NCI-H1930 (cell line): ENCODE results near the gene TMEM175.

Experiments used
- DNase-seq, 2 experiments: peaks; one replicate each; lab custom pipeline; 2025; lab: John Stamatoyannopoulos, UW

TMEM175 gene

DNA sequence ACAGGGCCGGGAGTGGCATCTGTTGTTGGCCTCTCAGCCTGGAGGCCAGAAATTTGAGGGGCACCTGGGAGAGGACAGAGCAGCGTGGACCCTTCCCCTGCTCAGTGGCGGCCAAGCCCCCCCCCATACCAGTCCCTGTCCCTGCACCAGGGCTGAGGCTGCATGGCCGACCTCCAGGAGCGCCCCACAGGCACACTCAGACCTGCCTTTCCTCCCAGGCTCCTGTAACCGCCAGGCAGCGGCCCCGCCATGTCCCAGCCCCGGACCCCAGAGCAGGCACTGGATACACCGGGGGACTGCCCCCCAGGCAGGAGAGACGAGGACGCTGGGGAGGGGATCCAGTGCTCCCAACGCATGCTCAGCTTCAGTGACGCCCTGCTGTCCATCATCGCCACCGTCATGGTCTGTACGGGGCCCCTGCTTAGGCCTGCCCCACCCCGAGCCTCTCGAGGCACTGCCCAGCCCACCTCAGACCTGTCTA is 15.3 kb downstream of the TMEM175 start:
- DNase-seq, result no peak

DNA sequence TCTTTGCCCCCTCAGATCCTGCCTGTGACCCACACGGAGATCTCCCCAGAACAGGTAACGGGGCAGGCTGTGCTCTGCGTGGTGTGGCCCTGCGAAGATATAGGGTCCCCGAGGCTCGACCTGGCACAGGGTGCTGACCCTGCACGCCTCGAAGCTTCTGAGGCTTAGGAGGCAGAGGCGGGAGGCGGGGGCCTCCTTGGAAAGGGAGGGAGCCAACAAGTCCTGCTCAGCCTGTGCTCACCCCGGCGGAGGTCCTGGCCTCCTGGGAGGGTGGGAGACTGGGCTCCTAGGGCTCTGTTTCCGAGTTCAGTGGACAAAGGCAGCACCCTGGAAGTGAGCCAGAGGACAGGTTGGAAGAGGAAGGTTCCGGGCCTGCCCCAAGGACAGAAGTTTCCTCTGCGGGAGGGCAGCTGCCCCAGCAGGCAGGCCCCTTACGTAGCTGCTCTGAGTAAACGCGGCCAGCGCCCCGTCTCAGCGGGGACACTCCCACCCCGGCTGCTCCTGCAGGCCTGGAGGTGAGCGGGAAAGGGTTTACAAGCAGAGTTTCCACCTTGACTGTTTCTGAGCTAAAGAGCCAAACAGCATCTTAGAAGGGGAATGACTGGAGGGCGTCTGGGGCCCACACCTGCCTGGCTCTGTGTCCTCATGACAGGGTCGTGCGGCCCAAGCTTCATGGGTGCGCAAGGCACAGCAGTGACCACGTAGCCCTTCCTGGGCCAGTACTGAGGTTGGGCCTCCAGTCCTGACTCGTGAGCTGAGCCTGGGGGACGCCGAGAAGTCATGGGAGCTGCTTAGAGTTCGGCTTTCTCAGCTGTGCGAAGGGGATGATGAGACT is 16.1 kb downstream of the TMEM175 start:
- DNase-seq, result no peak

DNA sequence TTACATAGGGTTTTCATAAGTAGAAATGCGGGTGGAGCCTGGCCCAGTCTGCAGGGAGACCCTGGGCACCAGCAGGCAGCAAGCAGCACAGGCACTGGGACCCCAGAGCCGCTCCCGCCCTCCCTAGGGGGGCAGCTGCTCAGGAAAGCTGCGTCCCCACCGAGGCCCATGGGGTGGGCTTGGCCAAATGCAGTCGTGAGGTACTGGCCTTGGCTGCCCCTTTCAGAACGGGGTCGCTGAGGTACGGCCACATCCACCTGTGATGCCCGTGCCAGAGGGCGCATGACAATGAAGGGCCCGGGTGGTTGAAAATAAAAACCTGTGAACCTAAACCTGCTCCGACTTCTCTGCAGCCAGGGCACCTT is 16.7 kb downstream of the TMEM175 start:
- DNase-seq, result no peak

DNA sequence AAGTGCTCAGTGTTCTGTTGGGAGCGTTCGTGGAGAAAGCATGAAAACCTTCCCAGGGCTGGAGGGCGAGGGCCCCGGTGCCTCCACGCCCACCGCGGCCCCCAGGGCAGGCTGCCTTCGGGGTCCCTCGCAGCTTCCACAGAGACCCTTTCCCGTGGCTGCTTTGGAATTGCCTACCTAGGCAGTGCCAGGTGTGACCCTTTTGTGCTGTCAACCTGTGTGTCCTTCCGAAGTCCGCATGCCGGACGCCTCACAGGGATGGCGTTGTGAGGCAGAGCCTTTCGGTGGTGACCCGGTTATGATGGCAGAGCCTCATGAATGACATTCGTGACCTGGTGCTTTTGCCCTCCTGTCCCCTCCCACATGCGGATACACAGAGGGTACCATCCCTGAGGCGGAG is 17.4 kb downstream of the TMEM175 start:
- no peak for DNase-seq

DNA sequence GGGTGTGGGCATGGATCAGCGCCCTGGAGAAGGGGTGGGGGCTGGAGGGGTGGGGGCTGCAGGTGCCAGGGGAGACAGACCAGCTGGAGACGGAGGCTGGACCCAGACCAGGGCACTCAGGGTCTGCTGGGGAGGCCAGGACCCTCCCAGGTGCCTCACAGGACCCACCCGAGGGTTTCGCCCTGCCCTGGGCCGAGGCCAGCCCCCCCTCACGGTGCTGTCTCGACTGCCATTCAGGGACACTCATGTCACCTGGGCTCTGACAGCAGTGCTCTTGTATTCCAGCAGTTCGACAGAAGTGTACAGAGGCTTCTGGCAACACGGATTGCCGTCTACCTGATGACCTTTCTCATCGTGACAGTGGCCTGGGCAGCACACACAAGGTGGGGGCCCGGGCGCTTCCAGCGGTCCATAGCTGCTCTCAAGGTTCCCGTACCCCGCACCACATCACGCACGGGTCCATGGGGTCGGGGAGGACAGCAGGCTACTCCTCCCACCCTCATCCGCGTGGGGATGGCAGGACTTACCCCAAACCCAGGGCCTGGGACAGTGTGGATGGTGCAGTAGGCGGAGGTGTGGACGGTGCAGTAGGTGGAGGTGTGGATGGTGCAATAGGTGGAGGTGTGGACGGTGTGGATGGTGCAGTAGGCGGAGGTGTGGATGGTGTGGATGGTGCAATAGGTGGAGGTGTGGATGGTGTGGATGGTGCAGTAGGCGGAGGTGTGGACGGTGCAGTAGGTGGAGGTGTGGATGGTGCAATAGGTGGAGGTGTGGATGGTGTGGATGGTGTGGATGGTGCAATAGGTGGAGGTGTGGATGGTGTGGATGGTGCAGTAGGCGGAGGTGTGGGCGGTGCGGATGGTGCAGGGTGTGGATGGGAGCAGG is 18.1 kb downstream of the TMEM175 start:
- DNase-seq, result no peak

DNA sequence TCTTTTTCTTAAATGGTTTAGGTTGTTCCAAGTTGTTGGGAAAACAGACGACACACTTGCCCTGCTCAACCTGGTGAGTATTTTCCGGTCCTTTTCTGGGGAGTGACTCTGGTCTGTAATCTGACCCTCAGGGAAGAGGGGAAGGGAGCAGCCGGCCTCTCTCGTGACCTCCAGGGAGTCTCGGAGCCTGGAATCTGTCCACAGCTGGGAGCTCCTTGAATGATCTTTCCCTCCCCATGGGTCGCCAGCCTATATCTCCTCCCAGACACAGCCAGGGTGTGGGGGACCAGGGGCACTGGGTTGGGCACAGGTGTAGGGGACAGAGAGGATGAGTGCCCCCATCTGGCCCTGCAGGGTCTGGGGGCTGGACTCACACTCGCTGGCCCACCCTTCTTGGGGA is 18.9 kb downstream of the TMEM175 start:
- no peak for DNase-seq

DNA sequence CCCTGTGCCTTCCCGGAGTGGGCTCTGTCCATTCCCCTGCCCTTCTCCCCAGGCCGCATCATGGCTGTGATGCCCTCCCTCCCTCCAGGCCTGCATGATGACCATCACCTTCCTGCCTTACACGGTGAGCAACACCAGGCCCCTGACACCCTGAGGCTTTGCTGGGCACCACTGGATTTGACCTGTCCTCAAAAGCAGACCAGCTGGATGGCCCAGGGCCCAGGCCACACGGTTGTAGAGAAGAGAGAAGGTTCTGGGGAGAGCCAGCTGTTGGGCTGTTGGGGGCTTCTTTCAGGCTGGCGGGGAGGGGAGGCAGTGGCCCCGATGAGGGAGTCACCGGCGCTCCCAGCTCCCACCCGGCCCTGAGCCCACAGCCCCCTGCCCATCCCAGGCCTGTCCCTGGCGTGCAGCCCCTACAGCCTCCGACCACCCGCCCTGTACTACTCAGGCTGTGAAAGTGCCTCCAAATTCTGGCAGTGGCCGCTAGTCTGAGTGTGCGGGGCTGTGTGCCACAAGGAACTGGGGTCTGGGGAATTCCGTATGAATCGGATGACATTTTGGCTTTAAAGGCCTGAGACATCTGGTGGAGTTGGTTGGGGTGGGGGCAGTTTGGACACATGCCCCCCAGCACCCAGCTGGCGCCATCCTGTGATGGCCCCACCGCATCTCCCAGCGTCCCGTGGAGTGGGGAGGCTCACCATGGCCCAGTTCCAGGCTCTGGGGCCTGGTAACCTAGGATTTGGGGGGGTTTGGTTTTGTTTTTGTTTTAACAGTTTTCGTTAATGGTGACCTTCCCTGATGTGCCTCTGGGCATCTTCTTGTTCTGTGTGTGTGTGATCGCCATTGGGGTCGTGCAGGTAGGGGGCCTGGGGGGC is 19.6 kb downstream of the TMEM175 start:
- DNase-seq, result no peak

DNA sequence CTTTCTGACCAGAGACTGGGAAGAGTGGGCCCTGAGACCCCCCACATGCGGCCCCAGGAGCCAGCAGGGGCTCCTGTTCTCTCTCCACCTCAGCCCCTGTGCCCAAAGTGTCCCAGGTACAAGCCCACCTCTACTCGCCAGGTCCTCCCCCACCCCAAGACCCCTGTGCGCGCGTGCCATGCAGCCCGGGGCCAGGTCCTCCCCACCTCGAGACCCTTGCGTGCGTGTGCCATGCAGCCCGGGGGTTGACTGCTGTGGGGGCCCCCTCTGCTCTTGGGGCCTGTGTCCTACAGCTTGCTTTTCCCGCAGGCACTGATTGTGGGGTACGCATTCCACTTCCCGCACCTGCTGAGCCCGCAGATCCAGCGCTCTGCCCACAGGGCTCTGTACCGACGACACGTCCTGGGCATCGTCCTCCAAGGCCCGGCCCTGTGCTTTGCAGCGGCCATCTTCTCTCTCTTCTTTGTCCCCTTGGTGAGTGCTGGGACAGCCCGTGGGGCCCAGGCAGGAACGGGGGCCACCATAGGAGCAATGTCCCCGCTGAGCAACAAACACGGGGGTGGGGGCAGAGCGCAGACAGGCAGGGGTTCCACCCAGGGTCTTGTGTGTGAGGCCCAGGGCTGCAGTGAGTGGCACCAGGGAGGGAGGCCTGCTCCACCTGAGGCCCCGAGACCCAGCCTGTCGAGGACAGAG is 20.8 kb downstream of the TMEM175 start:
- no peak for DNase-seq

DNA sequence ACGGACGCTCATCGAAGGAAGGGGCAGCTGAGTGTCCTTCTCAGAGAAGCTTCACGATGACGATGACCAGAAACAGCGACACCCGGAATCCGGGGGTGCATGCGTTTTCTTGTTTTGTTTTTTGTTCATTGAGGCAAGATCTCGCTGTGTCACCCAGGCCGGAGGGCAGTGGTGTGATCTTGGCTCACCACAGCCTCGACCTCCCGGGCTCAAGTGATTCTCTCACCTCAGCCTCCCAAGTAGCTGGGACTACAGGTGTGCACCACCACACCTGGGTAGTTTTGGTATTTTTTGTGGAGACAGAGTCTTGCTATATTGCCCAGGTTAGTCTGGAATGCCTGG is 21.3 kb downstream of the TMEM175 start:
- no peak for DNase-seq

DNA sequence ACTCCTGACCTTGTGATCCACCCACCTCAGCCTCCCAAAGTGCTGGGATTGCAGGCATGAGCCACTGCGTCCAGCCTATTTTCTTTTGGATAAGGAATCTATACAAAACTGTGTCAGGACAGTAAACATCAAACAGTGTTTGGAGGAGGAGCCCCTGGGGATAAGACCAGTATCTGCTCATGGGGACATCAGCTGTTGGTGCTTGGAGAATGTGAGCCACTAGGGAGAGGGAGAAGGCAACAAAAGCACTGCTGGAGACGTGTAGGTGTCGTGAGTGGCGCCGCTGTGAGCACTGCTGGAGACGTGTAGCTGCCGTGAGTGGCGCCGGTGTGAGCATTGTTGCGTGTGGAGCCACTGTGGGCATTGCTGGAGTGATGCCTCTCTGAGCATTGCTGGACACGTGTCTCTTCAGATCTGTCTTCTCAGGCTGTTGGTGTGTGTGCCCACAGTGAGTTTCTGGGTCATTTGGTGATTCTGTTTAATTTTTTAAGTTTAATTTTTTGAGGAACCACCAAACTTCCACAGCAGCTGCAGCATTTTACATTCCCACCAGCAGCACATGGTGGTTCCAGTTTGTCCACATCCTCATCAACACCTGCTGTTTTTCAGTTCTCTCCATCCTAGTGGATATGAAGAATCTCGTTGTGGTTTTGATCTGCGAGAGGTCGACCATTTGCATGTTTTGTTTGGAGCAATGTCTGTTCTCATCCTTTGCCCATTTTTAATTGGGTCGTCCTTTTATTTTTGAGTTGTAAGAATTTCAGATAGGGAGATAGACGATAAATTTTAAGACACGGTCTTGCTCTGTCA is 22.2 kb downstream of the TMEM175 start:
- DNase-seq, result no peak

DNA sequence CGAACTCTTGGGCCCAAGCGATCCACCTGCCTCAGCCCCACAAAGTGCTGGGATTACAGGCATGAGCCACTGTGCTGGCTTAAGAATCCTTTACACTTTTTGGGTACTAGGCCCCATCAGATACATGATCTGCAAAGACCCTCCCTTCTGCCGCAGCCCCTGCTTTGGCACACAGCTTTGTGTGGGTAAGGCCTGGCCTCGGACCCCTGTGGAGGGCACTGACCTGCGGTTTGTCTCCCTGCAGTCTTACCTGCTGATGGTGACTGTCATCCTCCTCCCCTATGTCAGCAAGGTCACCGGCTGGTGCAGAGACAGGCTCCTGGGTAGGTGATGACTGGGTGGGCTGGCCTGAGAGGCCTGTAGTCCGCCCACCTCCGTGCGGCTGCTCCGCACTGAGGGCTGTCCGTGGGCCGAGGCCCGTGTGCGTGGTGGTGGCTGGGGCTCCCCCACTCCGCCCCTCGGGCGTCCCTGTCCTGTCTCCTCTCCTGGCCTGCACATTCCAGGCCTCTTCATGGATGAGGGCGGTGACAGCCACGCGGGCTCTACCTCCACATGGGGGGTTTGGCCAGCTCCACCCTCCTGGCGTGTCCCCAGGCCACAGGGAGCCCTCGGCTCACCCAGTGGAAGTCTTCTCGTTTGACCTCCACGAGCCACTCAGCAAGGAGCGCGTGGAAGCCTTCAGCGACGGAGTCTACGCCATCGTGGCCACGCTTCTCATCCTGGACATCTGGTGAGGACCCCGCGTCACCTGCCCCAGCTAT is 23.1 kb downstream of the TMEM175 start:
- no peak for DNase-seq

DNA sequence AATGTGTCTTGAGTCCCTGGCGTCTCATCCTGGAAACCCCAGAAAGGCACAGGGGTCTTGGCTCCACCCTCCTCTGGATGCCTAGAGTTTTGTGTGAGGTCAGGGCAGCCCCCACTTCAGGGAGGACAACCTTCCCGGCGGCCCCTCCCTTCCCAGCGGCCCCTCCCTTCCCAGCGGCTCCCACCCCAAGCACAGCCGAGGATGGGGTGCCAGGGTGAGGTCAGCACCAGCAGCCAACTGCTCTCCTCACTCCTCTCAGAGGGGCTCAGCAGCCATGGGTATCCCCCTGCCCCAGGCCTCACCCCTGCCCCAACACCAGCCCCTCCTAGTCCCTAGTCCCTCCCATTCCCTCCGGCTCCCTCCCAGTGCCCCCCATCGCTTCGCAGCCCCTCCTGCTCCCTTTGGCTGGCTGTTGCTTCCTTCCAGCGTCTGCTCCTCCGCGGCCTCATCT is 23.7 kb downstream of the TMEM175 start:
- no peak for DNase-seq

DNA sequence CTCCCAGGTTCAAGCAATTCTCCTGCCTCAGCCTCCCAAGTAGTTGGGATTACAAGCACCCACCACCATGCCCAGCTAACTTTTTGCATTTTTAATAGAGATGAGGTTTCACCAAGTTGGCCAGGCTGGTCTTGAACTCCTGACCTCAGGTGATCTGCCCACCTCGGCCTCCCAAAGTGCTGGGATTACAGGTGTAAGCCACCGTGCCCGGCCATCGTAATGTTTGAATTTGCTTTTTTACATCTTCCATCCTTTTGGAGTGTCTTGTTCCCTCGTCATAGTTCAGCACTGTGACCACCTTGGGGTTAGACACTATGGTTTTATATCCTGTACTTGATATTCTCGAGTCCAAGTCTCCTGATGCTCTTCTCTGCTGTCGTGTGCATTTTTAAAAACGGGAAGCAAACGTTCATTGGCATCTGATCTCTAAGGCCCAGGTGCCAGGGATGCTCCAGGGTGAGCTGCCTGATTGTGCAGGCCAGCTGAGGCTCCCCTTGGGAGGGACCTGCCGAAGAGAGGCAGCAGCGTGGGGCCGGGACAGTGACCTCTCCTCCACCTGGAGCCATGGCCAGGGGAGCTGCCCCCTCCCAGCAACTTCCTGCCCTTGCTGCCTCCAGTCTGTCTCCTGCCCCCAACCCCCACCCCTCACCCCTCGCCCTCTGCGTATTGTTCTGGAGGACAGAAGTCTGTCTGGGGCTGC is 24.4 kb downstream of the TMEM175 start:
- no peak for DNase-seq

DNA sequence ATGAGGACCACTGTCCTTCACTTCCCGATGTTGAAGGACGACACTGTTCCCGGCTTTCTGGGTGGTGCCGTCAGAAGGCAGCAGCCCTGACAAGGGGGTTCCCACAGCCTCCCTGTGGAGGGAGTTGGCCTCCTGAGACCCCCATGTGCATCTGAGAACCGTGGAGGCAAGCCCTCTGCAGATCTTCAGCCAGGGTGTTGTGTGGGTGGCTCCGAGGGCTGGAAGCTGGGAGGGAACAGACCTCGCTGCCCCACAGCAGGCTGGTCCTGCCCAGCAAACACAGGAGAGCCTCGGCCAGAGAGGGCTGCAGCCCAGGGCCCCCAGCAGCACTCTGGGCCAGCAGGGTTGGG is 24.9 kb downstream of the TMEM175 start:
- no peak for DNase-seq

DNA sequence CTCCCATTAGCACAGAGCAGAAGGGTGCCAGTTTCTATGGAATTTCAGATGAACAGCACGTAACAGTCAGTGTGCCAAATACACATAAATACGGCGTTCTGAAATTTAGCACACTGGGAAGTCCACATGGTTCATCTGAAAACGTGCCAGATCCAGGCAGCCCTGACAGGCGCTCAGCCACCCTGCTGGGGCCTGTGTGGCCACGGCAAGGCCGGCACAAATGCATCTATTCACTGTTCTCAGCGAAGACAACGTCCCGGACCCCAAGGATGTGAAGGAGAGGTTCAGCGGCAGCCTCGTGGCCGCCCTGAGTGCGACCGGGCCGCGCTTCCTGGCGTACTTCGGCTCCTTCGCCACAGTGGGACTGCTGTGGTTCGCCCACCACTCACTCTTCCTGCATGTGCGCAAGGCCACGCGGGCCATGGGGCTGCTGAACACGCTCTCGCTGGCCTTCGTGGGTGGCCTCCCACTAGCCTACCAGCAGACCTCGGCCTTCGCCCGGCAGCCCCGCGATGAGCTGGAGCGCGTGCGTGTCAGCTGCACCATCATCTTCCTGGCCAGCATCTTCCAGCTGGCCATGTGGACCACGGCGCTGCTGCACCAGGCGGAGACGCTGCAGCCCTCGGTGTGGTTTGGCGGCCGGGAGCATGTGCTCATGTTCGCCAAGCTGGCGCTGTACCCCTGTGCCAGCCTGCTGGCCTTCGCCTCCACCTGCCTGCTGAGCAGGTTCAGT is 25.5 kb downstream of the TMEM175 start:
- DNase-seq, result no peak

DNA sequence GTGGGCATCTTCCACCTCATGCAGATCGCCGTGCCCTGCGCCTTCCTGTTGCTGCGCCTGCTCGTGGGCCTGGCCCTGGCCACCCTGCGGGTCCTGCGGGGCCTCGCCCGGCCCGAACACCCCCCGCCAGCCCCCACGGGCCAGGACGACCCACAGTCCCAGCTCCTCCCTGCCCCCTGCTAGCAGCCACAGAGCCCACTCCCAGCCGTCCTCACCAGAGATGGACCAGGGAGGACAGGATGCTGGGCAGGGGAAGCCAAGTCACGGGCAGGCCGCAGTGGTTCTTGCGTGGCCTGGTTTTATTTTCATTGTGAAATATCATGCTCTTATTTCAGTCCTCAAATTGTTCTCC is 26.0 kb downstream of the TMEM175 start:
- DNase-seq, result no peak

DNA sequence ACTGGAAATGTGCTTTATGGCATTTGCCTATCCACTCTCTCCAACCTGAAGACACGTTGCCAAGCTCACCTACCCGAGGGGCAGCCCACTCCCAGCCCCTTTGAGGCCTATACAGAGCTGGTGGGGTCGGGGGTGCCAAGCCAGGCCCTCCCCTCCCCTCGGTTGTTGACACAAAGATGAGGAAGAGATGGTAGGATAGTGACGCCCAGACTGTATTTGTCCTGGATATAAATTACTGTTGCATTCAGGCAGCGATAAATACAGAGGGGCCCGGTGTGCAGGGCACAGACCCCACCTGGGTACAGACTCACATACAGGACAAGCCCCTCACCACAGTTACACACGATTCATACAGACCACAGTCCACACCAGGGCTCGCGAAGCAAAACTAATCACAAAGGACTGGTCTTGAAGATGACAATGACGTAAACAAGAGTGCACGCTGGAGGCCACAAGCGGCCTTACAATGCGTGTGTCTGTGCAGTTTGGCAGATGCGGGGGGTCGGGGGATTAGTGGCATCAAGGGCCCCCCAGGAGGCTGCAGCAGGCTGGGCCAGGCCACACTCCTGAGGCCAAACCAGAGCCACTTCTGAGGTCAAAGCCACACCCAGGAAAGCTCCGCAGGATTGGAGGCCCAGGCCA is 26.6 kb downstream of the TMEM175 start:
- no peak for DNase-seq
